ENCODE measurements around the gene SUPT16H.

- TF ChIP-seq CTCF (IDR thresholded peaks at IDR 0.05): no peak
- no peak for TF ChIP-seq POLR2A (IDR thresholded peaks at IDR 0.05)
These were observed 30.4 kb upstream of the SUPT16H start for GRCh38 chr14:21414137-21414631.

Data from adrenal gland (tissue), 5 donors.